ENCODE measurements around the gene OPCML. TPM values are rescaled to one million over a fixed set of nuclear protein-coding genes. Genes with fewer than 3 reads are reported as not detected.

OPCML gene
- total RNA-seq, 1 experiment from 2014 or later: not detected

DNA sequence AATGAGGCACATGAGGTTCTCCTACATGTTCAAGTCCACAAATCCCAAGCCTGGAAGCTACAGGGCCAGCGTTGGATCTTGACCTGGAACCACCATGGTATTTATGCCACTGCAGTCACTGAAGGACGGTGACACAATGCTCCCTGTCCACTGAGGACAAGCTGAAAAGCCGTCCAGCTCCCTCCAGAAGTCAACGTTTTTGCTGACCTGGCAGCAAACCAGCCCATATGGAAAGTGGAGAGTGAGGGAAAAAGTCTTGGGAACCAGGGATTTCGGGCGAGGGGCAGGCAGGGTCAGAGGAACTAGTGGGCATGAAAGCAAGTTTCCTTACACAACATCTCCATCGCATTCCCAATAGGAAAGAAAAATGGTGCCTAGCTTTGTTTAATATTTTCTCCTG, 33.3 kb downstream of the OPCML start:
- no peak overlapping the region for H2AFZ ChIP-seq (ENCODE audit: low read length)
- H3K4me1 ChIP-seq (ENCODE audit: insufficient read depth, low read length): no peaks in the 10 kb centered on the region
- BruUV-seq (replicated peaks): no TSS peak
- H3K27me3 ChIP-seq (ENCODE audit: low read length): no peaks in the 10 kb centered on the region
- no peaks in the 10 kb centered on the region for H3K36me3 ChIP-seq (ENCODE audit: low read depth, low read length)
- intact Hi-C loops (cut with micrococcal nuclease): no loop called here
- ChIA-PET CTCF (no interaction called here), POLR2A (ENCODE audit: unreplicated experiment) (no interaction called here)
- peaks cover 15% of the 10 kb centered on the region for H3K9me3 ChIP-seq (ENCODE audit: low read length)
- H3K4me2 ChIP-seq (ENCODE audit: low read length): no peak overlapping the region
- H3K9me2 ChIP-seq (replicated peaks; ENCODE audit: low read length): no peaks in the 10 kb centered on the region
- no peaks in the 10 kb centered on the region for H3K79me2 ChIP-seq (ENCODE audit: low read length)
- H3K4me3 ChIP-seq (ENCODE audit: low read length): no peak overlapping the region
- H3K9ac ChIP-seq (ENCODE audit: low read length): no peak overlapping the region
- H3F3A ChIP-seq (ENCODE audit: low read length, unreplicated experiment): no peaks in the 10 kb centered on the region
- H3K27ac ChIP-seq (ENCODE audit: low read length): no peak overlapping the region
- ATAC-seq: no peak
- no peak for DNase-seq
- H4K20me1 ChIP-seq (ENCODE audit: low read length): no peaks in the 10 kb centered on the region
- TF ChIP-seq EZH2phosphoT487 (IDR thresholded peaks at IDR 0.05; ENCODE audit: borderline replicate concordance, low read length): no peak
- no peak for TF ChIP-seq EZH2 (IDR thresholded peaks at IDR 0.05; ENCODE audit: low read length, unreplicated experiment)
- no peak for TF ChIP-seq CTCF (conservative IDR thresholded peaks at IDR 0.05; ENCODE audit: low read depth, low read length)

- H3K4me2 ChIP-seq (ENCODE audit: low read length): no peak overlapping the region
- no peak overlapping the region for H3K4me3 ChIP-seq (ENCODE audit: low read length)
- H3K79me2 ChIP-seq (ENCODE audit: low read length): no peaks in the 10 kb centered on the region
- H3K9ac ChIP-seq (ENCODE audit: low read length): no peak overlapping the region
- H3K27ac ChIP-seq (ENCODE audit: low read length): no peak overlapping the region
- ChIA-PET POLR2A (ENCODE audit: unreplicated experiment) (no interaction called here), CTCF (no interaction called here)
- peaks cover 16% of the 10 kb centered on the region for H3K9me3 ChIP-seq (ENCODE audit: low read length)
- TF ChIP-seq EZH2phosphoT487 (IDR thresholded peaks at IDR 0.05; ENCODE audit: borderline replicate concordance, low read length) (no peak), CTCF (conservative IDR thresholded peaks at IDR 0.05; ENCODE audit: low read depth, low read length) (no peak)
- no peaks in the 10 kb centered on the region for H4K20me1 ChIP-seq (ENCODE audit: low read length)
- no peak overlapping the region for H2AFZ ChIP-seq (ENCODE audit: low read length)
- H3K36me3 ChIP-seq (ENCODE audit: low read depth, low read length): no peaks in the 10 kb centered on the region
- H3F3A ChIP-seq (ENCODE audit: low read length, unreplicated experiment): no peaks in the 10 kb centered on the region
- no peak for DNase-seq
- BruUV-seq (replicated peaks): no TSS peak
- H3K9me2 ChIP-seq (replicated peaks; ENCODE audit: low read length): no peaks in the 10 kb centered on the region
- H3K4me1 ChIP-seq (ENCODE audit: insufficient read depth, low read length): no peaks in the 10 kb centered on the region
- H3K27me3 ChIP-seq (ENCODE audit: low read length): no peaks in the 10 kb centered on the region
- intact Hi-C loops (cut with micrococcal nuclease): no loop called here
- no peak for ATAC-seq
Measured at GRCh38 chr11:133497477-133498140, 34.7 kb downstream of the OPCML start.

DNA sequence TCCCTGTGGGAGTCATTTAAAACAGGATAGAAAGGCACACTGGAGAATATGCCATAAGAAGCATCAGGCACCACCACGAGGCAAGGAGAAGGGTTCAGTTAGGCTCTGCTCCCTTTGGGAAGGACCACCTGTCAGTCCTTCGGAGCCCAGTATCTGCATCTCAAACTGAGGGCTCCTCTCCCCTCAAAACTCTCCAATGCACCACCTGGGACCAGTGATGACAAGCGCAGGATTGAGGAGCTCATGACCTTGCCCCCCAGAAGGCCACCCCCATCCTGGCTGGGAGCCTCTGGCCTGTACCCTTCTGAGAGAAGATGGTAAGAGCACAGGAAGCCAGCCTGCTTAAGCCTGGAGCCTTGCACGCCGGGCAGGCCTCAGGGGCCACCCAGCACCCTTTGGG, 39.4 kb downstream of the OPCML start:
- H3K27me3 ChIP-seq (ENCODE audit: low read length): no peaks in the 10 kb centered on the region
- peaks cover 48% of the 10 kb centered on the region for H3K9me3 ChIP-seq (ENCODE audit: low read length)
- no peaks in the 10 kb centered on the region for H3F3A ChIP-seq (ENCODE audit: low read length, unreplicated experiment)
- no TSS peak for BruUV-seq (replicated peaks)
- POLR2A ChIA-PET (ENCODE audit: unreplicated experiment): interaction anchor here (0.5 kb wide), 1 partner anchor 105 kb away, joined by 3 read pairs; no protein-coding TSS in a partner anchor
- H2AFZ ChIP-seq (ENCODE audit: low read length): no peak overlapping the region
- DNase-seq (no peak), ATAC-seq (no peak)
- CTCF ChIA-PET: no interaction called here
- H3K9me2 ChIP-seq (replicated peaks; ENCODE audit: low read length): no peaks in the 10 kb centered on the region
- no peak overlapping the region for H3K27ac ChIP-seq (ENCODE audit: low read length)
- no peaks in the 10 kb centered on the region for H3K79me2 ChIP-seq (ENCODE audit: low read length)
- no peak overlapping the region for H3K9ac ChIP-seq (ENCODE audit: low read length)
- no peak overlapping the region for H3K4me2 ChIP-seq (ENCODE audit: low read length)
- TF ChIP-seq EZH2phosphoT487 (IDR thresholded peaks at IDR 0.05; ENCODE audit: borderline replicate concordance, low read length): no peak
- no peak for TF ChIP-seq EZH2 (IDR thresholded peaks at IDR 0.05; ENCODE audit: low read length, unreplicated experiment)
- no peaks in the 10 kb centered on the region for H4K20me1 ChIP-seq (ENCODE audit: low read length)
- intact Hi-C loops (cut with micrococcal nuclease): no loop called here
- H3K4me1 ChIP-seq (ENCODE audit: insufficient read depth, low read length): no peaks in the 10 kb centered on the region
- H3K36me3 ChIP-seq (ENCODE audit: low read depth, low read length): no peaks in the 10 kb centered on the region
- no peak overlapping the region for H3K4me3 ChIP-seq (ENCODE audit: low read length)

Measured in PC-3 (cell line).